T-cell (primary cell): Measurements from ENCODE around the gene CAPZA3. TPM values are rescaled to one million over a fixed set of nuclear protein-coding genes. Genes with fewer than 3 reads are reported as not detected.
A peak's percentile ranks its signal among the peaks of the same experiment; 100 is the strongest.

ENCODE experiments used
- ATAC-seq, 4 experiments: fragments of 200-7000 bp in 3 of 4; fragments of 150-1000 bp in 1 of 4; cut with Tn5 transposase; replicated peaks in 1 of 4; 1 replicate in 3 of 4; 2 replicates in 1 of 4; pipeline ENCODE4 v1.10.0; 2021; ENCODE audit warnings: moderate library complexity in 3 of 4, mild to moderate bottlenecking in 2 of 4, moderate number of reproducible peaks in 1 of 4
- CTCF ChIA-PET, 2 donors: fragments of 300-600 bp; sonication (Branson Sonifier 250); formaldehyde crosslinking; loops; one replicate each; lab custom pipeline; 2022; ENCODE audit warnings: antibody characterized with exemption in 2 of 2; lab: Charles Lee
- POLR2A ChIA-PET, 2 donors: fragments of 300-600 bp; sonication (Branson Sonifier 250); formaldehyde crosslinking; loops; one replicate each; lab custom pipeline; 2022; ENCODE audit warnings: antibody characterized with exemption in 2 of 2; lab: Charles Lee
- DNase-seq, 35 experiments: peaks; one replicate each; pipeline versions ENCODE4 v3.0.0 to v3.0.0-alpha.2; 2013 to 2023
- H3K27ac ChIP-seq: one replicate; pipeline ENCODE4 v1.5.1; 2013; ENCODE audit warnings: low read length
- H3K27me3 ChIP-seq, 2 experiments: replicated peaks in 1 of 2; 1 replicate in 1 of 2; 2 replicates in 1 of 2; pipeline versions ENCODE4 v1.6.1 to v1.7.0; 2013; ENCODE audit warnings: low read length in 1 of 2, mixed read lengths in 1 of 2; ENCODE audit not compliant: control insufficient read depth in 2 of 2, insufficient read depth in 2 of 2; ENCODE audit errors: extremely low read depth in 1 of 2
- H3K36me3 ChIP-seq, 2 donors: 1 replicate in 1 of 2; 2 replicates in 1 of 2; pipeline versions ENCODE4 v1.6.1 to v1.7.0; 2013; ENCODE audit warnings: low read length in 1 of 2; ENCODE audit not compliant: control insufficient read depth in 2 of 2, insufficient read depth in 1 of 2; ENCODE audit errors: extremely low read depth in 1 of 2
- H3K4me1 ChIP-seq, 2 experiments: 1 replicate in 1 of 2; 2 replicates in 1 of 2; pipeline versions ENCODE4 v1.6.1 to v1.7.0; 2013; ENCODE audit warnings: low read length in 2 of 2, mixed read lengths in 1 of 2; ENCODE audit not compliant: insufficient read depth in 2 of 2, control insufficient read depth in 1 of 2; ENCODE audit errors: extremely low read depth in 1 of 2
- H3K4me3 ChIP-seq, 2 donors: 1 replicate in 1 of 2; 2 replicates in 1 of 2; pipeline versions ENCODE4 v1.5.1 to v1.7.0; 2013; ENCODE audit warnings: mild to moderate bottlenecking in 2 of 2, low read length in 1 of 2, moderate library complexity in 1 of 2; ENCODE audit not compliant: control insufficient read depth in 1 of 2; ENCODE audit errors: extremely low read depth in 1 of 2
- H3K9me3 ChIP-seq: 2 replicates; pipeline ENCODE4 v1.7.0; 2013
- H3K27ac Mint-ChIP-seq, 2 donors: one replicate each; pipeline ENCODE4 v1.8.0; 2020 to 2021; ENCODE audit warnings: mild to moderate bottlenecking in 2 of 2, mixed read lengths in 2 of 2
- H3K27me3 Mint-ChIP-seq, 2 donors: one replicate each; pipeline ENCODE4 v1.8.0; 2021 to 2022; ENCODE audit warnings: mixed read lengths in 2 of 2
- H3K36me3 Mint-ChIP-seq: one replicate; pipeline ENCODE4 v1.8.0; 2021; ENCODE audit warnings: mixed read lengths
- H3K4me1 Mint-ChIP-seq, 3 donors: one replicate each; pipeline ENCODE4 v1.8.0; 2020 to 2022; ENCODE audit warnings: mixed read lengths in 3 of 3, mild to moderate bottlenecking in 1 of 3
- H3K4me3 Mint-ChIP-seq, 3 donors: one replicate each; pipeline ENCODE4 v1.8.0; 2020 to 2022; ENCODE audit warnings: mild to moderate bottlenecking in 3 of 3, mixed read lengths in 3 of 3, moderate library complexity in 3 of 3
- H3K9me3 Mint-ChIP-seq, 3 donors: one replicate each; pipeline ENCODE4 v1.8.0; 2020 to 2022; ENCODE audit warnings: mixed read lengths in 3 of 3
- WGBS: methylation state at CpG from one replicate; pipeline ENCODE4 v1.1.5; 2013; ENCODE audit warnings: missing lambda C conversion rate; ENCODE audit not compliant: insufficient coverage; 5-methylcytosine and 5-hydroxymethylcytosine counted together
- total RNA-seq, 35 experiments: library from RNA in 6 of 35; stranded (reverse) in 6 of 35; fragments of 120-200 nt in 1 of 35; gene quantifications; one replicate each; pipeline versions ENCODE4 v1.2.1 to v1.2.4 and lab custom pipeline; 2013 to 2026

The CAPZA3 gene
- total RNA-seq, 5 donors from 2014 or later (not counting 1 experiment from before 2014, with no cell fraction given): not detected

- Mint-ChIP-seq H3K27me3 (no peaks in the 10 kb centered on the region), H3K36me3 (no peaks in the 10 kb centered on the region), H3K4me1 (no peaks in the 10 kb centered on the region), H3K4me3 (no peak overlapping the region), H3K27ac (no peak overlapping the region), H3K9me3 (no peaks in the 10 kb centered on the region)
- Histone ChIP-seq H3K36me3 (no peaks in the 10 kb centered on the region), H3K4me1 (no peaks in the 10 kb centered on the region), H3K27ac (no peak overlapping the region), H3K4me3 (no peak overlapping the region), H3K27me3 (no peaks in the 10 kb centered on the region), H3K9me3 (no peaks in the 10 kb centered on the region)
- no CpG with 5 or more reads among the region's 2 CpGs for whole genome bisulfite sequencing
- ATAC-seq (no peak), DNase-seq (no peak)
- CTCF ChIA-PET: no interaction called here
- POLR2A ChIA-PET: no interaction called here
Observed at GRCh38 chr12:18751866-18752265, 13.9 kb downstream of the CAPZA3 start.

GRCh38 chr12:18752280-18752920, 14.5 kb downstream of the CAPZA3 start:
- POLR2A ChIA-PET: no interaction called here
- no peak overlapping the region for H3K4me3 Mint-ChIP-seq
- 25% methylated on average over 1 of the region's 6 CpGs for WGBS

DNA sequence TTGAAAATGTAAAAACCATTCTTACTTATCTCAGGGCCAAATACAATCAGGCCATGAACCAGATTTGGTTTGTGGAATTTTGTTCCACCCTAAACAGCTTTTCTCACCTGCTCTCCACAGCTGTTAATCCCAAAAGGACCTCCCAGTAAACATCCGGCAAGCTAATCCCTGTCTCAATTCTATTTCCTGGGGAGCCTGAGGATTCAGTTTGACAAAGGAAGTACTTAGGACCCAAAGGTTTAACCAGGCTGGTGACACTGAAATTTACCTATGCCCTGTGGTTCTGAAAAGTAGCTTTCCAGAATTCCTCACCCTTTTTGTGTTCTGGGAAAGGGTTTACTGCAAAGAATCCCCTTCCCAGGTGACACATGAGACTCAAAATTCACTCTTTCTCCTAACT, 15.0 kb downstream of the CAPZA3 start:
- no CpG with 5 or more reads among the region's 1 CpG for WGBS
- no peaks in the 10 kb centered on the region for H3K9me3 Mint-ChIP-seq
- no peaks in the 10 kb centered on the region for H3K27me3 Mint-ChIP-seq

More at GRCh38 chr12:18752280-18752920, 14.5 kb downstream of the CAPZA3 start:
- Mint-ChIP-seq H3K27me3 (no peaks in the 10 kb centered on the region), H3K9me3 (no peaks in the 10 kb centered on the region), H3K4me1 (no peaks in the 10 kb centered on the region), H3K36me3 (no peaks in the 10 kb centered on the region), H3K27ac (no peak overlapping the region)
- Histone ChIP-seq H3K4me3 (no peak overlapping the region), H3K4me1 (no peaks in the 10 kb centered on the region), H3K27me3 (no peaks in the 10 kb centered on the region), H3K27ac (no peak overlapping the region), H3K9me3 (no peaks in the 10 kb centered on the region), H3K36me3 (no peaks in the 10 kb centered on the region)
- ATAC-seq: no peak
- DNase-seq: no peak
- CTCF ChIA-PET: interaction anchor here in 1 of 2 donors (0.6 kb wide), 1 partner anchor 116 kb away, joined by 3 read pairs; no protein-coding TSS in a partner anchor

DNA sequence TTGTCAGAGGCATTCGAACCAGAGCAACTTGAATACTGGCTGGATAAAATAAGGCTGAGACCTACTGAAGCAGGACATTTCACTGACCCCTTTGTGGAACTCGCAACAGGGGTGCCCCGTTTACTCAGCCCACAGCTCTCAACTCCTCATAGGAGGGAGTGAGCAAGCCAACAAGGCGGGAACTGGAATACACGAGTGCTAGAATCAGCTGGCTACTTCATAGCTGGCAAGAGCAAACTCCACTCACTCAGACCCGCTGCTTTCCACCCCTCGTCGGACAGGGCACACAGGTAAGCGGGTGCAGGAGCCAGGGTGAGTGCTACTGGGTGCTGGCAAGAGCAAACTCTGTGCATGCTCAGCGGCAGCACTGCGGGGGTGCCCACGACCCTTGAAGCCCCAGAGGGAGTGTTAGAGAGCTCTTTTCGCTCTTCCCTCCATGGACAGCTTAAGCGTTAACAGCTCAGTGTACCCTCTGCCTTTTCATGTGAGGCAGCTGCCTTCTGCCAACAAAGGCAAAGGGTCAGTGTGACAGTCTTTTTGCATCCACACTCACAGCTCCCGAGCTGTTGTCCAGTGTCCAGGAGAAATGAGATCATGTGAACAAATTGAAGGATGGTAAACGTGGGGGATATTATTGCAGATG, 15.7 kb downstream of the CAPZA3 start:
- ATAC-seq (peak in 1 of 4 experiments; percentile 16), DNase-seq (no peak)
- Histone ChIP-seq H3K27me3 (no peaks in the 10 kb centered on the region), H3K27ac (no peak overlapping the region), H3K36me3 (no peaks in the 10 kb centered on the region), H3K4me1 (no peaks in the 10 kb centered on the region), H3K4me3 (no peak overlapping the region), H3K9me3 (no peaks in the 10 kb centered on the region)
- Mint-ChIP-seq H3K4me1 (no peaks in the 10 kb centered on the region), H3K27me3 (no peaks in the 10 kb centered on the region), H3K9me3 (no peaks in the 10 kb centered on the region), H3K27ac (no peak overlapping the region), H3K4me3 (no peak overlapping the region), H3K36me3 (no peaks in the 10 kb centered on the region)
- 86% methylated on average over 10 of the region's 16 CpGs for WGBS
- ChIA-PET CTCF (interaction anchor here in 1 of 2 donors (0.6 kb wide), 1 partner anchor 114 kb away, joined by 3 read pairs; no protein-coding TSS in a partner anchor), POLR2A (no interaction called here)

More for the DNA sequence above, 15.0 kb downstream of the CAPZA3 start:
- DNase-seq: no peak
- Mint-ChIP-seq H3K4me1 (no peaks in the 10 kb centered on the region), H3K4me3 (no peak overlapping the region), H3K27ac (no peak overlapping the region), H3K36me3 (no peaks in the 10 kb centered on the region)
- no peak for ATAC-seq
- POLR2A ChIA-PET: no interaction called here
- no peaks in the 10 kb centered on the region for H3K27me3 ChIP-seq
- no peak overlapping the region for H3K4me3 ChIP-seq
- H3K27ac ChIP-seq: no peak overlapping the region
- no peaks in the 10 kb centered on the region for H3K9me3 ChIP-seq
- no peaks in the 10 kb centered on the region for H3K4me1 ChIP-seq
- CTCF ChIA-PET: interaction anchor here in 1 of 2 donors (0.6 kb wide), 1 partner anchor 115 kb away, joined by 3 read pairs; no protein-coding TSS in a partner anchor
- no peaks in the 10 kb centered on the region for H3K36me3 ChIP-seq

DNA sequence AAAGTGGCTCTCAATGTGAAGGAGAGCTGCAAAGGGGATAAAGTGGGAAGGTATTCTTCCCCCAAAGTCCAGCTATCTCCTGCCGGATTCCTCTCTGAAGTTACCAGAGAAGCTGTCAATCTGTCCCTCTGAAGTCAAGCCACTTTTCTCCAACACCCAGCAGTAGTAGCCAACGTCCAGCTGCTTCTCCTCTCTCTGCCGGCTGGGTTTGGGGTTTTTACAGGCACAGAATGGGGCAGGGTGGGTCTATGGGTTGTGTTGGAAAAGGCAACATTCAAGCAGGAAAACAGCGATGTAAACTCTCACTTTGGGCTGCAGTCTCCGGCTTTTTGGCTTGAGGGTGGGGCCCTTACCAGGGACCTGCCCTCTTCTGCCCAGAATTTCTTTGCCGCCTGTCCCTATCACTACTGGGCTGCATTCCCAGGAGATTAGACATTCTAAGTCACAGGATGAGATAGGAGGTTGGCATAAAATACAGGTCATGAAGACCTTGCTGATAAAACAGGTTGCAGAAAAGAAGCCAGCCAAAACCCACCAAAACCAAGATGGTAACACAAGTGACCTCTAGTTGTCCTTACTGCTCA, 16.3 kb downstream of the CAPZA3 start:
- Mint-ChIP-seq H3K27me3 (no peaks in the 10 kb centered on the region), H3K4me3 (no peak overlapping the region), H3K27ac (no peak overlapping the region), H3K36me3 (no peaks in the 10 kb centered on the region), H3K9me3 (no peaks in the 10 kb centered on the region), H3K4me1 (no peaks in the 10 kb centered on the region)
- ATAC-seq (no peak), DNase-seq (no peak)
- Histone ChIP-seq H3K4me1 (no peaks in the 10 kb centered on the region), H3K36me3 (no peaks in the 10 kb centered on the region), H3K27me3 (no peaks in the 10 kb centered on the region), H3K4me3 (no peak overlapping the region), H3K9me3 (no peaks in the 10 kb centered on the region), H3K27ac (no peak overlapping the region)
- ChIA-PET CTCF (no interaction called here), POLR2A (no interaction called here)
- 93% methylated on average over 2 of the region's 6 CpGs for WGBS

DNA sequence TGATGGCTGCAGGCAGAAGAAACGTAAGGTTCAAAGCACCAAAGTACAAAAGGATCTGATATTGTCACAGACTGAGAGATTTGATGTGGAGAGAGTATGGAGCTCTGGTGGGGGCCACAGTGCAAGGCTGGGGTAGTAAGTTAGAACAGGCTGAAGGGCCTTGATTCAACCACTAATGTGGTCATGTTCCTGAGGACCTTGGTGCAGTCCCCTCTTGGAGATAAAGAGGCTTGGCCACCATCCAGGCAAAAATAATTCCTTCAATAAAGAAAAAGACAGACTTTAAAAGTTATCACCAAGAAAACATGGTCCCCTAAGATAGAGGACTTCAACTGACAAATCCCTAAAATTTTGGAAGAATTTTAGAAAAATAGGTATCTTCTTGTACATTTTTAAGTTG, 17.4 kb downstream of the CAPZA3 start:
- H3K9me3 Mint-ChIP-seq: no peaks in the 10 kb centered on the region
- Histone ChIP-seq H3K36me3 (no peaks in the 10 kb centered on the region), H3K4me1 (no peaks in the 10 kb centered on the region), H3K4me3 (no peak overlapping the region), H3K27ac (no peak overlapping the region), H3K9me3 (no peaks in the 10 kb centered on the region), H3K27me3 (no peaks in the 10 kb centered on the region)
- WGBS: 46% methylated on average over 1 of the region's 1 CpG
- H3K27me3 Mint-ChIP-seq: no peaks in the 10 kb centered on the region
- H3K4me3 Mint-ChIP-seq: no peak overlapping the region
- H3K36me3 Mint-ChIP-seq: no peaks in the 10 kb centered on the region
- ATAC-seq (no peak), DNase-seq (no peak)
- no peaks in the 10 kb centered on the region for H3K4me1 Mint-ChIP-seq
- CTCF ChIA-PET: interaction anchor here (0.6 kb wide), 2 partner anchors 9 to 1556 kb away, joined by 3 to 4 read pairs; no protein-coding TSS in a partner anchor
- POLR2A ChIA-PET: no interaction called here
- no peak overlapping the region for H3K27ac Mint-ChIP-seq
